Peyer's patch (tissue), 4 donors: ENCODE measurements around the gene SLC28A3.

Experiments
- POLR2A ChIP-seq, 2 donors: fragments of 450-650 bp; IDR thresholded peaks; one replicate each; pipeline ENCODE4 v1.5.1; 2017; ENCODE audit warnings: antibody characterized with exemption in 2 of 2, mild to moderate bottlenecking in 2 of 2, moderate library complexity in 2 of 2
- TF ChIP-seq, protein P1 (sequence below), 6 experiments: fragments of 450-650 bp in 4 of 6; fragments of 200-600 bp in 2 of 6; sonication (generic) in 1 of 6; IDR thresholded peaks; one replicate each; pipeline ENCODE4 v1.5.1; 2017 to 2019; ENCODE audit warnings: antibody characterized with exemption in 6 of 6, mild to moderate bottlenecking in 3 of 6, moderate library complexity in 1 of 6

GRCh38 chr9:84330246-84330645 is 10.3 kb downstream of the SLC28A3 start:
- TF ChIP-seq, protein P1, sequence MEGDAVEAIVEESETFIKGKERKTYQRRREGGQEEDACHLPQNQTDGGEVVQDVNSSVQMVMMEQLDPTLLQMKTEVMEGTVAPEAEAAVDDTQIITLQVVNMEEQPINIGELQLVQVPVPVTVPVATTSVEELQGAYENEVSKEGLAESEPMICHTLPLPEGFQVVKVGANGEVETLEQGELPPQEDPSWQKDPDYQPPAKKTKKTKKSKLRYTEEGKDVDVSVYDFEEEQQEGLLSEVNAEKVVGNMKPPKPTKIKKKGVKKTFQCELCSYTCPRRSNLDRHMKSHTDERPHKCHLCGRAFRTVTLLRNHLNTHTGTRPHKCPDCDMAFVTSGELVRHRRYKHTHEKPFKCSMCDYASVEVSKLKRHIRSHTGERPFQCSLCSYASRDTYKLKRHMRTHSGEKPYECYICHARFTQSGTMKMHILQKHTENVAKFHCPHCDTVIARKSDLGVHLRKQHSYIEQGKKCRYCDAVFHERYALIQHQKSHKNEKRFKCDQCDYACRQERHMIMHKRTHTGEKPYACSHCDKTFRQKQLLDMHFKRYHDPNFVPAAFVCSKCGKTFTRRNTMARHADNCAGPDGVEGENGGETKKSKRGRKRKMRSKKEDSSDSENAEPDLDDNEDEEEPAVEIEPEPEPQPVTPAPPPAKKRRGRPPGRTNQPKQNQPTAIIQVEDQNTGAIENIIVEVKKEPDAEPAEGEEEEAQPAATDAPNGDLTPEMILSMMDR (IDR thresholded peaks at IDR 0.05) = no peak
- no peak for TF ChIP-seq POLR2A (IDR thresholded peaks at IDR 0.05)
